SK-N-SH (cell line): ENCODE measurements around the gene ACSL3. TPM values are rescaled to one million over a fixed set of nuclear protein-coding genes. Genes with fewer than 3 reads are reported as not detected.

Experiments used
- CTCF ChIA-PET: fragments of 300-600, 350-600 bp; formaldehyde crosslinking; extraction: SDS; loops from one replicate; lab custom pipeline; 2021; lab: Yijun Ruan, JAX
- POLR2A ChIA-PET: fragments of 350-600 bp; sonication (Branson Sonifier 250); formaldehyde crosslinking; extraction: SDS; loops from one replicate; lab custom pipeline; 2020; ENCODE audit warnings: antibody characterized with exemption, inconsistent platforms; lab: Yijun Ruan, JAX
- DNase-seq: peaks from one replicate; pipeline ENCODE4 v3.0.0; 2012
- H2AFZ ChIP-seq: fragments of 200-600 bp; sonication (generic); 2 replicates; pipeline ENCODE4 v1.8.1; 2016; ENCODE audit warnings: antibody characterized with exemption, mild to moderate bottlenecking, low read depth
- H3F3A ChIP-seq: fragments of 200-600 bp; sonication (generic); replicated peaks from 2 replicates; pipeline ENCODE3; 2016; ENCODE audit warnings: antibody characterized with exemption, mild to moderate bottlenecking; ENCODE audit not compliant: insufficient read depth
- H3K27ac ChIP-seq, 2 experiments: fragments of 200-500 bp in 1 of 2; fragments of 200-600 bp in 1 of 2; sonication (Bioruptor generic) in 1 of 2; sonication (generic), shearing (Covaris generic) in 1 of 2; 2 replicates each; pipeline versions ENCODE4 v1.5.1 to v1.6.1; 2014 to 2016; ENCODE audit warnings: low read depth in 2 of 2, inconsistent platforms in 1 of 2, low read length in 1 of 2, mild to moderate bottlenecking in 1 of 2, mixed read lengths in 1 of 2
- H3K27me3 ChIP-seq: fragments of 200-600 bp; sonication (generic), shearing (Covaris generic); 2 replicates; pipeline ENCODE4 v1.6.1; 2016; ENCODE audit warnings: mixed run types; ENCODE audit not compliant: insufficient read depth
- H3K36me3 ChIP-seq, 2 experiments: fragments of 200-500 bp in 1 of 2; fragments of 200-600 bp in 1 of 2; sonication (Bioruptor generic) in 1 of 2; sonication (generic) in 1 of 2; replicated peaks in 1 of 2; 2 replicates each; pipeline versions ENCODE3 to v1.5.1; 2014 to 2016; ENCODE audit warnings: low read length in 1 of 2, mild to moderate bottlenecking in 1 of 2; ENCODE audit not compliant: insufficient read depth in 2 of 2, control insufficient read depth in 1 of 2
- H3K4me1 ChIP-seq, 2 experiments: fragments of 200-500 bp in 1 of 2; fragments of 200-600 bp in 1 of 2; sonication (Bioruptor generic) in 1 of 2; sonication (generic), shearing (Covaris generic) in 1 of 2; 2 replicates each; pipeline versions ENCODE4 v1.5.1 to v1.6.1; 2014 to 2016; ENCODE audit warnings: low read depth in 1 of 2, low read length in 1 of 2, mixed run types in 1 of 2; ENCODE audit not compliant: insufficient read depth in 2 of 2, control insufficient read depth in 1 of 2
- H3K4me2 ChIP-seq: fragments of 200-600 bp; sonication (generic), shearing (Covaris generic); 2 replicates; pipeline ENCODE4 v1.6.1; 2017; ENCODE audit warnings: mixed run types
- H3K4me3 ChIP-seq, 2 experiments: fragments of 200-500 bp in 1 of 2; fragments of 200-600 bp in 1 of 2; sonication (Bioruptor generic) in 1 of 2; sonication (generic), shearing (Covaris generic) in 1 of 2; 2 replicates each; pipeline versions ENCODE4 v1.5.1 to v1.8.1; 2014 to 2016; ENCODE audit warnings: low read depth in 2 of 2, inconsistent platforms in 1 of 2, low read length in 1 of 2, mild to moderate bottlenecking in 1 of 2, mixed read lengths in 1 of 2, moderate library complexity in 1 of 2
- H3K79me2 ChIP-seq: fragments of 200-600 bp; sonication (generic); 2 replicates; pipeline ENCODE4 v1.8.1; 2017; ENCODE audit warnings: mild to moderate bottlenecking; ENCODE audit not compliant: insufficient read depth
- H3K9ac ChIP-seq: fragments of 200-600 bp; sonication (generic); 2 replicates; pipeline ENCODE4 v1.6.1; 2017; ENCODE audit warnings: mixed run types
- H3K9me2 ChIP-seq: fragments of 200-600 bp; sonication (generic); 2 replicates; pipeline ENCODE4 v1.6.1; 2017; ENCODE audit warnings: mixed run types
- H3K9me3 ChIP-seq: fragments of 200-600 bp; sonication (generic); 2 replicates; pipeline ENCODE4 v1.6.1; 2017; ENCODE audit warnings: mixed run types, mild to moderate bottlenecking, moderate library complexity
- H4K20me1 ChIP-seq: fragments of 200-600 bp; sonication (generic); 2 replicates; pipeline ENCODE4 v1.6.1; 2017; ENCODE audit warnings: mild to moderate bottlenecking, mixed run types; ENCODE audit not compliant: insufficient read depth
- CHD2 ChIP-seq: fragments of 150-350 bp; IDR thresholded peaks from 2 replicates; pipeline ENCODE4 v1.6.1; 2018; ENCODE audit warnings: low read length; ENCODE audit not compliant: partially characterized antibody
- ELF1 ChIP-seq: IDR thresholded peaks from 2 replicates; pipeline ENCODE4 v1.4.0; 2012
- FOSL2 ChIP-seq: IDR thresholded peaks from 2 replicates; pipeline ENCODE4 v1.4.0; 2012; ENCODE audit warnings: low read depth, mild to moderate bottlenecking, moderate library complexity, borderline replicate concordance
- GATA2 ChIP-seq: sonication (generic); formaldehyde crosslinking; IDR thresholded peaks from 2 replicates; pipeline ENCODE4 v1.5.0; 2020; ENCODE audit warnings: mild to moderate bottlenecking, missing genetic modification reagents
- JUND ChIP-seq: IDR thresholded peaks from 2 replicates; pipeline ENCODE4 v1.4.0; 2012
- MAX ChIP-seq: IDR thresholded peaks from 2 replicates; pipeline ENCODE4 v1.4.0; 2012; ENCODE audit warnings: low read depth
- PBX3 ChIP-seq: IDR thresholded peaks from 2 replicates; pipeline ENCODE4; 2012
- RAD21 ChIP-seq: IDR thresholded peaks from 2 replicates; pipeline ENCODE4 v1.6.1; 2012; ENCODE audit warnings: mild to moderate bottlenecking, low read length
- RFX5 ChIP-seq: IDR thresholded peaks from 2 replicates; pipeline ENCODE4 v1.6.1; 2012; ENCODE audit warnings: mild to moderate bottlenecking, improper control_type of control experiment, low read length
- RXRA ChIP-seq: IDR thresholded peaks from 2 replicates; pipeline ENCODE4 v1.4.0; 2012; ENCODE audit warnings: low read depth, mild to moderate bottlenecking, borderline replicate concordance
- TAF1 ChIP-seq: IDR thresholded peaks from 2 replicates; pipeline ENCODE4 v1.6.1; 2012; ENCODE audit warnings: low read depth, mild to moderate bottlenecking, low read length, moderate library complexity, borderline replicate concordance
- WGBS: methylation state at CpG from one replicate; pipeline ENCODE4 v1.1.6; 2017; ENCODE audit warnings: low lambda C conversion rate; 5-methylcytosine and 5-hydroxymethylcytosine counted together
- polyA plus RNA-seq, 3 experiments: library from polyadenylated mRNA; depleted of rRNA; stranded (reverse); fragments of >200 nt; gene quantifications; 2 replicates each; pipeline ENCODE4 v1.2.3, GENCODE V29; 2012

Gene ACSL3
- polyA plus RNA-seq, 1 of the 3 experiments (the other 2 are of a cell fraction) = 15.7 TPM

- POLR2A ChIA-PET = no interaction called here
- no peak for DNase-seq
- no peak overlapping the region for H3K9ac ChIP-seq
Observed at GRCh38 chr2:222946700-222947287, 86.0 kb downstream of the ACSL3 start.

GRCh38 chr2:222949073-222949472 is 88.2 kb downstream of the ACSL3 start:
- no peaks in the 10 kb centered on the region for H4K20me1 ChIP-seq
- peaks cover 8 to 14% of the 10 kb centered on the region in 2 experiments; a peak in 3 of 4 replicates for H3K4me1 ChIP-seq
- no peaks in the 10 kb centered on the region for H3K79me2 ChIP-seq
- no peak overlapping the region for H2AFZ ChIP-seq
- no peaks in the 10 kb centered on the region for H3K27me3 ChIP-seq
- no peak overlapping the region for H3K9ac ChIP-seq
- H3K36me3 ChIP-seq = no peaks in the 10 kb centered on the region
- H3K4me3 ChIP-seq = no peak overlapping the region
- no peak for DNase-seq
- H3F3A ChIP-seq = peaks cover 21% of the 10 kb centered on the region
- no peak overlapping the region for H3K27ac ChIP-seq
- ChIA-PET POLR2A (no interaction called here), CTCF (interaction anchor here (0.6 to 3.2 kb wide), 3 partner anchors 23 to 64 kb away, joined by 3 to 10 read pairs (median 4); no protein-coding TSS in a partner anchor)
- TF ChIP-seq ELF1 (no peak), TAF1 (no peak), PBX3 (no peak), RFX5 (no peak), JUND (no peak), RXRA (no peak), CHD2 (no peak)
- WGBS = 93% methylated on average over 1 of the region's 1 CpG
- no peak overlapping the region for H3K4me2 ChIP-seq
- no peaks in the 10 kb centered on the region for H3K9me2 ChIP-seq
- H3K9me3 ChIP-seq = no peaks in the 10 kb centered on the region

More at GRCh38 chr2:222946700-222947287, 86.0 kb downstream of the ACSL3 start:
- Histone ChIP-seq H3F3A (peaks cover 26% of the 10 kb centered on the region), H3K4me3 (no peak overlapping the region), H3K79me2 (no peaks in the 10 kb centered on the region), H4K20me1 (no peaks in the 10 kb centered on the region), H3K36me3 (peaks cover 0 to 2% of the 10 kb centered on the region in 2 experiments), H3K27me3 (no peaks in the 10 kb centered on the region), H3K9me2 (no peaks in the 10 kb centered on the region), H3K4me2 (no peak overlapping the region), H2AFZ (no peak overlapping the region), H3K27ac (no peak overlapping the region), H3K9me3 (no peaks in the 10 kb centered on the region), H3K4me1 (peaks cover 4 to 33% of the 10 kb centered on the region in 2 experiments; a peak in 3 of 4 replicates)
- WGBS = 95% methylated on average over 6 of the region's 7 CpGs
- TF ChIP-seq GATA2 (no peak), RAD21 (no peak), MAX (no peak), CHD2 (no peak), FOSL2 (0 out of 2 replicates have a peak, but pooled peaks have one; percentile 6)
- CTCF ChIA-PET = interaction anchor here (1.3 to 3.4 kb wide), 4 partner anchors 15 to 256 kb away, joined by 4 to 11 read pairs (median 10); no protein-coding TSS in a partner anchor
